GM19372 (cell line): ENCODE data around the gene CDIP1.

ENCODE experiments used
- ATAC-seq: cut with Tn5 transposase; IDR thresholded peaks from one replicate; pipeline ENCODE4 v1.9.1; 2021; ENCODE audit warnings: mild to moderate bottlenecking, low read depth, moderate library complexity; ENCODE audit not compliant: unreplicated experiment

Gene CDIP1

DNA sequence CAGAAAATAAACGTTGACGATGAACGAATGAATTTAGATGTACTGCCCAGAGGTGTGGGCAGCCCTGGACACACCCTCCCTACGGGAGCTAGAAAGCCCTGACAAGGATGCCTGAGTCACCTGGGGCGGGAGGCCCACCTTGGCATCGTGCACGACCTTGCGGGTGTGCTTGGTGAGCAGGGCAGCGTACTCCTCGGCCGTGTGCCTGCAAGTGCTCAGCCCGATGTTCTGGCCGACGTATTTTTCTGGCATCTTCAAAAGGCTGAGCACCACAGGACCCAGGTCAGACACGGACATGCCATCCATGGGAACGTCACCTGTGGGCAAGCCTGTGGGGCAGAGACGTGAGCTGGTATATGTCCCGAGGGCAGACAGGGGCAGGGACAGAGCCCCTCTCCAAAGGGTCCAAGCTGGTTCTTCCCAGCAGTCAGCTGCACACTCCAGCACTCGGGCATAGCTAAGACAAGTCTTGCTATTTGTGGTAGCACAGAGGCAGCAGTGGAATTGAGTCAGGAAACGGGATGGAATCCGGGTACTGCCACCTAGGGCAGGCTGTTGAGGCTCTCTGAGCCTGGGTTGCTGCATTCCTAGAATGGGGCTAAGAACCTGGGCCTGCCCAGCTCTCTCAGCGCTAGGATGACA is 74.9 kb downstream of the CDIP1 start:
- no peak for ATAC-seq

DNA sequence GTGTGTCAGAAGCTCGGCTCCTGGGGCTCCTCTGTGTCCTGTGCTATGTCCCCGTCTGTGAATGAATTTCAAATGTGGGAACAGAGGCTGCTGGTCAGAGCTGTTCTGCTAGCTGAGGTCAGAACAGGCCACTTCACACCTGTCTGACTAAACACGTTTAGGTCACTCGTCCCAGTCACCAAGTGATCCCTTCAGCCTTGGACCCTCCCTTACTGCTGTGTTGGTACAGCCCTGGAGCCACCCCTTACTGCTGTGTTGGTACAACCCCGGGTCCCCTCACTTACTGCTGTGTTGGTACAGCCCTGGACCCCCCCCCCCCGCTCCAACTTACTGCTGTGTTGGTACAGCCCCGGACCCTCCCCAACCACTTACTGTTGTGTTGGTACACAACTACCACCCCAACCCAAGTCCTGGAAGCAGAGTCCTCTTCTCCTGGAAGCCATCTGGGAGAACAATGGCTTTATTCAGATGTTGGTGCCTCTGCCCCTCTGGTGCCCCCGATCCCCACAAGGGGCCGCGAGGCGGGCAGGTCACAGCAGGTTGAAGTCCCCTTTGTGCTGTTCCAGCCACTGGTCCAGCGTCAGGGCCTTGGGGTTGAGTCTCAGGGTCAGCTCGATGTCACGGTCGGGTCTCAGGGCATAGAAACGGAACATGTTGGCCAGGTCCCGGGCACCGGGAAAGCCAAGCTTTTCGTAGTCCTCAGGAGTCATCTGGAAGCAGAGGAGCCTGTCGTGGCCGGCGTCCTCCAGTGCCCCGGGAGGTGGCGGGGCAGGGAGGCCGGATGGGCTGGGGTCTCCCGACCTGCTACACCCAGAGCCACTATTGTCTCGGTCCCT is 77.1 kb downstream of the CDIP1 start:
- no peak for ATAC-seq

DNA sequence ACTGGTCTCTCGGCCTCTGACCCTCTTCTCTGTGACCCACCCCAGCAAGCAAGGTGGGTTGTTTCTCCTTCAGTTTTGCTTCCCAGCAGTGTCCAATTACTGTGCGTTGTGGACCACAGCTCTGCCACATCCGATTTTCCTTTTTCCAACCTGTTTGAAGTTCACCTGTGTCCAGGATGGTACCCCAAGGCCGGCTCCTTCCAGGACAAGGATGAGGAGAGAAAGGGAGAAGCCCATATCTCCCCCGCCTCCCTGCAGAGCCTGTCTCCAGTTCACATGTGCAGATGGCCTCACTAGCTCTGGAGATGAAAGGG is 77.7 kb downstream of the CDIP1 start:
- no peak for ATAC-seq
